Right cardiac atrium (tissue), 5 donors: ENCODE measurements around the gene KCNAB3. TPM values are rescaled to one million over a fixed set of nuclear protein-coding genes. Genes with fewer than 3 reads are reported as not detected.

Experiments
- ATAC-seq, 2 donors: fragments of 200-7000 bp; cut with Tn5 transposase; one replicate each; pipeline versions ENCODE4 v1.8.0 to v1.9.1; 2020; ENCODE audit warnings: moderate library complexity in 2 of 2, mild to moderate bottlenecking in 1 of 2
- DNase-seq, 3 donors: peaks; one replicate each; pipeline ENCODE4 v3.0.0-alpha.2; 2020
- H3K27ac ChIP-seq: one replicate; pipeline ENCODE4 v1.5.1; 2013; ENCODE audit warnings: mild to moderate bottlenecking, low read length, control low read depth, moderate library complexity
- H3K27me3 ChIP-seq: one replicate; pipeline ENCODE4 v1.6.1; 2013; ENCODE audit not compliant: control insufficient read depth, insufficient read depth
- H3K4me1 ChIP-seq: one replicate; pipeline ENCODE4 v1.6.1; 2013; ENCODE audit warnings: low read length; ENCODE audit not compliant: control insufficient read depth, insufficient read depth
- H3K4me3 ChIP-seq: one replicate; pipeline ENCODE4 v1.5.1; 2013; ENCODE audit warnings: low read length, control low read depth
- H3K9me3 ChIP-seq: one replicate; pipeline ENCODE4 v1.6.1; 2013; ENCODE audit warnings: low read length; ENCODE audit not compliant: control insufficient read depth
- WGBS: extraction: QIAGEN DNeasy Blood & Tissue Kit; methylation state at CpG from one replicate; pipeline ENCODE4 v1.1.7; 2013; 5-methylcytosine and 5-hydroxymethylcytosine counted together
- intact Hi-C, 4 donors: fragments of 100-400 bp; cut with DNase I; formaldehyde crosslinking; loops; one replicate each; pipeline versions ENCODE4 v1.11.0 to v1.14.0; 2022 to 2023
- polyA plus RNA-seq: library from polyadenylated mRNA; stranded (reverse); fragments of 200-250 nt; gene quantifications from one replicate; pipeline ENCODE4 v1.2.3, GENCODE V29; 2013
- total RNA-seq, 4 donors: library from RNA; stranded (reverse); fragmentation: NEBNext Ultra II Directional; extraction: Animal tissue kit (Norgen Biotek cat#: 25700); gene quantifications; one replicate each; pipeline ENCODE4 v1.2.1, GENCODE V29; 2021
- donor health status: healthy with polysubstance abuse.
- donor health status: DM: no; HTN: yes; CAD: no.
- donor health status: DM: no; HTN: no; CAD: no.
- donor health status: DM: no; HTN: yes; CAD: no; lungs with severe emphysema.
- donor health status: DM: yes; HTN: yes; CAD: no.

Gene KCNAB3
- total and polyA plus RNA-seq, 5 donors = 0.50 to 1.2 (median 0.67) TPM

DNA sequence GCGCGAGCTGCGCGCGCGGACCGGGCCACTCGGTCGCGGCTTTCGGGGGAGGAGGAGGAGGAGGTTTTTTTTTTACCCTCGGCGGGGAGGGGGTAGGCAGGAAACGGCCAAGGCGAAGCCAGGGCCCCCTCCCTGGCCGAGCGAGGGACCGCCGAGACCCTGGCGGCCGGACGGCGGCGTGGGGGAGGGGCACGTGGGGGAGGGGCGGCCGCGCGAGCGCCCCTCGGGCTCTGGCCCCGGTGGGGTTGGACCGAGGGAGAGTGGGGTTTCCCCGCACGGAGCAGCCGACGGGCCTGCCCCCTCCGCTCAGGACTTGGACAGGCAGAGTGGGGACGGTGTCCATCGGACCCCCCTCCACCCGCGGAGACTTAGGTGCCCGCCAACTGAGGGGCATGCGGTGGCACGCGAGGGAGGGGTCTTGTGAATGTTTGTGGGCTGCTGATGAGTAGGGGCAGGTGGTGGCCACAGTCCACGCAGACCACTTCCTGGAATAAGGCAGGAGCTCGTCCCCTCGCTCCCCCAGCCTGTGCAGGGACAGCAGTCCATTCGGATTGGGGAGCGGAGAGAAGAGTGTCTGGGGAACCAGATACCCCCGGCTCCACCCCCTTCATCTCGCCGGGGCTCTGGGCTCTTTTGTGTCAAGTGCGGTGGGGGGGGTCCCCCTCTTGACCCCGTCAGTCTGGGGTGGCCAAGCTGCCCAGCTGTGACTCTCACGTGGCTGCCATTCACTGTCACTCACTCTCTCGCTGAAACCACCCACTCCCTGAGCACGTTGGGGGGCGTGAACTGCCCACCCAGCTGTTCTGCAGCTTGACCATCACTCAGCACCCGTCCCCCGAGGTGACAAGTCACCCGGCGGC lies 44.1 kb downstream of the KCNAB3 start:
- H3K4me3 ChIP-seq = peak overlapping the region; percentile 76
- peak in 1 of 2 donors; percentile 0 for ATAC-seq
- intact Hi-C loops = no loop called here
- under 1% methylated on average over 64 of the region's 64 CpGs for WGBS
- no peaks in the 10 kb centered on the region for H3K27me3 ChIP-seq
- DNase-seq = peak; percentile 47 to 78 (median 77)
- H3K4me1 ChIP-seq = peaks cover 16% of the 10 kb centered on the region
- H3K27ac ChIP-seq = peak overlapping the region; percentile 36
- no peaks in the 10 kb centered on the region for H3K9me3 ChIP-seq

DNA sequence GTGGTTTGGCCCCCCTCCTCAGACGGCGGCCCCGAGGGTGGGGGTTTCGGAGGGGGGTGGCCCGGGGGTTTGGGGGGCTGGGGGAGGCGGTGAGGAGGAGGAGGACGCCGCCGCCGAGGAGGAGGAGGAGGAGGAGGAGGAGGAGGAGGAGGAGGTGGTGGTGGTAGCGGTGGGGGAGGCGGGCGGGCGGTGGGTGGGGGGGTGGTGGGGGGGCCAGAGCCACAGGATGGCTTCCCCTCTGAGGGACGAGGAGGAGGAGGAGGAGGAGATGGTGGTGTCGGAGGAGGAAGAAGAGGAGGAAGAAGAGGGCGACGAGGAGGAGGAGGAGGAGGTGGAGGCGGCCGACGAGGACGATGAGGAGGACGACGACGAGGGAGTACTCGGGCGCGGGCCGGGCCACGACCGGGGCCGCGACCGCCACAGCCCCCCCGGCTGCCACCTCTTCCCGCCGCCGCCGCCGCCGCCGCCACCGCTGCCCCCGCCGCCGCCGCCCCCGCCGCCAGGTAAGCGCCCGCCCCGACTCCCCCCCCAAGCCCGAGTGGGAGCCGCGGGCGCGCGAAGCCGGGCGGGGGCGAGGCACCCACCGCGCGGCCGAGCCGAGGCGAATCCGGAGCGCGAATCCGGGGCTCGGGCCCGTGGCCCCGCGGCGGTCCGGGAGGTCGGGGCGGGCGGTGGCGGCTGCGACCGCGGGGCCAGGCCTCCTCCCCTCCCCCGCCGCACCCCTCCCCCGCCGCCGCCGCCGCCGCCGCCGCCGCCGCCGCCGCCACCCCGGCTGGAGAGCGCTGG lies 44.9 kb downstream of the KCNAB3 start:
- H3K4me1 ChIP-seq = peaks cover 15% of the 10 kb centered on the region
- ATAC-seq (no peak), DNase-seq (peak; percentile 38 to 62 (median 59))
- WGBS = 5% methylated on average over 77 of the region's 100 CpGs
- intact Hi-C loops = no loop called here
- peak overlapping the region; percentile 57 for H3K27ac ChIP-seq
- H3K27me3 ChIP-seq = no peaks in the 10 kb centered on the region
- H3K9me3 ChIP-seq = no peaks in the 10 kb centered on the region
- peak overlapping the region; percentile 76 for H3K4me3 ChIP-seq

DNA sequence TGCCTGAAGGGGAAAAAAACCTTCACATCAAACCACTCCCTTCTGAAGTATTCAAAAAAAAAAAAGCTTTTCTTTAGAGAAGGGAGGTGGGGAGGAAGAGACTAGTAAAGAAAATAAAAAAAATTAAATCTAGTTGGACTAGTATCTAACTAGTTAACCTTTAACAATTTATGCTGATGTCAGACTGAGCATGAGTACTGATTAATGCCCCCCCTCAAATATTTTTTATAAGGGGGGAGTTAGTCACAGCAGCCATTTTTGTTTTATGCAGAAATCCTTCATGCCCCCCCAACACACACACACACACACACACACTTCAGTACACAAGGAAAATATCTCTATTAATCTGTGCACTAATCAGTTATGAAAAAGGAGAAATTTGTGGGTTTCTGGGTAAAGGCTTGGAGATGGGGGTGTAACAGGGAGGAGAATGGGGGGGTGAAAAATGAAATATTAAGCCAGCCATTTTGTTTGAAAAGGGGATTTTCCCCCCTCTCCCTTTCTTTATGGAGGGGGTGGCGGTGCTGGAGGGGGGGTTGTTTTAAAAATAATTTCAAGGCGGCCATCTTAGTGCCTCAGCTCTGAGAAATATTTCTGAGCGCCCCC lies 45.8 kb downstream of the KCNAB3 start:
- peaks cover 12% of the 10 kb centered on the region for H3K4me1 ChIP-seq
- intact Hi-C loops = no loop called here
- H3K27me3 ChIP-seq = no peaks in the 10 kb centered on the region

DNA sequence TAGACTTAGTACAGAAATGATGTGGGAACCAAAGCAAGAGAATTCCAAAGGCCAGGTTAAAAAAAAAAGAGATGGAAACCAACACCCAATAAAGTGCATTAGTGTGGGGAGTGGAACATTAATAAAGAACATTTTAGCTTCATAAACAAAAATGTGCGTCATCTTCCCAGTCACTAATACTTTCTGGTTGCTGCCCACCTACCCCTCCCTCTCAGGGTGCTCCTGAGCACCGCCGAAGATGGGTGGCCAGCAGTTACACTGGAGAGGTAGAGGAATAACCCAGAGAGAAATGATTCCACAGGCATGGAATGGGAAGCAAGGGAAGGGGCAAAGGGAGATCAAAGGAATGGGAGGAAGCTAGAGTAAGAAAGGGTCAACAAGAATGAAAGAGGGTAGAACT lies 47.0 kb downstream of the KCNAB3 start:
- Histone ChIP-seq H3K4me1 (peaks cover 4% of the 10 kb centered on the region), H3K9me3 (no peaks in the 10 kb centered on the region), H3K27me3 (no peaks in the 10 kb centered on the region), H3K27ac (no peak overlapping the region), H3K4me3 (no peak overlapping the region)
- intact Hi-C loops = no loop called here
- DNase-seq (no peak), ATAC-seq (no peak)
- 86% methylated on average over 3 of the region's 3 CpGs for WGBS

More for the DNA sequence above, 45.8 kb downstream of the KCNAB3 start:
- no peak for DNase-seq
- no peak for ATAC-seq
- 24% methylated on average over 3 of the region's 3 CpGs for WGBS
- peak overlapping the region; percentile 20 for H3K4me3 ChIP-seq
- H3K27ac ChIP-seq = no peak overlapping the region
- no peaks in the 10 kb centered on the region for H3K9me3 ChIP-seq

DNA sequence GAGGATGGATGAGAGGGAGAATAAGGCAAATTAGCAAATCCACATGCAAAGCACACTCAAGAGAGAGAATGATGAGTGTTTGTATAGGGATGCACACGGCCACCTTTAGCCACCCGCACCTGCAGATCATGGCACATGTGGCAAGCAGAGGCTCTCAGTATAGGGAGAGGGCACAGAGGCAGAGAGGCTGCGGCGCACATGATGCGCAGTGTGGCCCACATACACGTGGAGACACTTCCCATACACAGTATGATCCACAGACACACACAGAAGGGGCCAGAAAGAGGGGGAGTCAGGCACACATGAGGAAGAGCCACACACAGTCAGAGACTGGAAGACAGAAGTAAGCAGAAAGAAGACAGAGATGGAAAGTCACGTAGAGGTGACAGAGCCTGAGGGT lies 47.6 kb downstream of the KCNAB3 start:
- Histone ChIP-seq H3K4me3 (no peak overlapping the region), H3K27me3 (no peaks in the 10 kb centered on the region), H3K9me3 (no peaks in the 10 kb centered on the region), H3K27ac (no peak overlapping the region), H3K4me1 (peaks cover 4% of the 10 kb centered on the region)
- DNase-seq = no peak
- WGBS = 59% methylated on average over 7 of the region's 7 CpGs
- no peak for ATAC-seq
- intact Hi-C loops = no loop called here

DNA sequence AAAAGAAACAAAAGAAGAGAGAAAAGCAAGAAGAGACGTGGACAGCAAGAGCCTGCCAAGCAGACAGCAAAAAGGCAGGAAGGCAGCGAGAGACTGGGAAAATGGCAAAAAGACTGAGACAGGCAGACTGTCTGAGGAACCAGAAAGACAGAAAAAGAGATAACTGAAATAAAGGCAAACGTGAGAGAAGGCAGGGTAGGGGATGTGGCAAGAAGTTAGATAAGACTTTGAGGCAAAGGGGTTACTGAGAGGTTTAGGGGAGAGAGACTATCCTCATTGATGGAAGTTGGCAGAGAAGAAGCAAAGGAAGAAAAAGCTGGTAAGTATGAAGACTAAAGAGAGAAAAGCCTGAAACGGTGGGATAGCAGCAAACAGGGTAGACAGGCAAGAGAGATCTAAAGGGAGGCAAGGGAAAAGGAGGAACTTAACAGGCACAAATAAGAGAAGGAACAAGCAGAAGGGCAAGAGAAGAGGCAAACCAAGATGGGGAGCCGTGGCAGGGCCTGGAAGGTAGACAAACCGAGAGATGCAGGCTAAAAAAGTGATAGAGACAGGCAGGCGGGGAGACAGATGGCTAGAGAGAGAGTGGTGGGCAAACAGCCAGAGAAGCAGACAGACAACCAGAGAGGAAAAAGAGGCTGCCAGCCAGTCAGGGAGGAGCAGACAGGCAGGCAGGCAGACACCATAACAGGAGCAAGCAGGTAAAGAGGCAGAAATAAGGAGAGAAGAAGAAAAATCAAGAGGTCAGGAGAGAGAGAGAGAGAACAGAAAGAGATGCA lies 48.2 kb downstream of the KCNAB3 start:
- Histone ChIP-seq H3K27ac (no peak overlapping the region), H3K27me3 (no peaks in the 10 kb centered on the region), H3K4me3 (no peak overlapping the region), H3K9me3 (no peaks in the 10 kb centered on the region), H3K4me1 (no peaks in the 10 kb centered on the region)
- 39% methylated on average over 7 of the region's 7 CpGs for WGBS
- intact Hi-C loops = no loop called here
- DNase-seq = no peak
- no peak for ATAC-seq

DNA sequence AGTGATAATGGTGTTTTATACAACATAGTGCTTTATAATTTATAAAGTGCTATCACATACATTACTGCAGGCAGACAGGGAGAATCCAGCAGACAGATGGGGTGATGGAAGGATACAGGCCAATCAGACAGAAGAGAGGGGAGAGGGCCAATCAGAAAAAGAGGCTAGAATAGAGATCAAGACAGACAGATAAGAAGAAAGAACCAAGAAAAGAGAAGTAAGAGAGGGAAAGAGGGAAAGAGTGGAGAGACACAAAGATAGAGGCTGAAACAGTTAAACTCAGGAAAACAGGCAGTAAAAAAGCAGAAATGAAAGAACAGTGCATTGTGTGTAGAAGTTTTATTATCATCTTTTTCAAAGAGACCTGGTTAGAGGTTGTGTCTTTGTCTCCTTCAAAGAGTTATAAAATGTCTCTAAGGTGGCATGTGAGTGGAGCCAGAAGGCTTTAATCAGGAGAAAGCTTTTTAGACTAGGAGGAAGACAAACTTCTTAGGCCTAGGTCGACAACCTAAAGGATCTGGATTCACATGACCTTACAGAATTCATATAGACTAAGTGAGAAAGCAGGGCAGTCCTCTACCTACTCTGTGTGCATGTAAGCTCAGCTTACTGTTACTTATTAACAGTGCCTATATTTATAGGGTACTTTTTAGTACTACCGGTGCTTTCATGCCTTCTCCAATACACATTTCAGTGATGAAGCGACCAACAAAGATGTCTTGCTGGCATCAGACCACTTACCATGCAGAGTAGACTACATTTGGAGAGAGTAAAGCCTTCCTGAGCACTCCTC lies 49.4 kb downstream of the KCNAB3 start:
- Histone ChIP-seq H3K4me1 (no peaks in the 10 kb centered on the region), H3K27ac (no peak overlapping the region), H3K4me3 (no peak overlapping the region), H3K27me3 (no peaks in the 10 kb centered on the region), H3K9me3 (no peaks in the 10 kb centered on the region)
- WGBS = 76% methylated on average over 3 of the region's 3 CpGs
- intact Hi-C loops = no loop called here
- DNase-seq (no peak), ATAC-seq (no peak)

DNA sequence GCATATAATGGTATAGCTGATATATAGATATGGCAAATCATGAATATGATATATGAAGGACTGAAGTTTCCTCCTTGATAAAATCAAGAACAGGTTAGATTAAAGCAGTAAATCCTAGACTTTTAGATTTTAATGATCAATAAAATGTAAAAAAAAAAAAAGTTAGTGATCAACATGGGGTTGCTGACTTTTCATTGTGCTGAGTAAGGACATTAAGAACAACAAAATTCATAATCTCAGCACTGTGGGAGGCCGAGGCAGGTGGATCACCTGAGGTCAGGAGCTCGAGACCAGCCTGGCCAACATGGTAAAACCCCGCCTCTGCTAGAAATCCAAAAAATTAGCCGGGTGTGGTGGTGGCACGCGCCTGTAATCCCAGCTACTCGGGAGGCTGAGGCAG lies 51.4 kb downstream of the KCNAB3 start:
- ATAC-seq (no peak), DNase-seq (no peak)
- Histone ChIP-seq H3K4me3 (no peak overlapping the region), H3K9me3 (no peaks in the 10 kb centered on the region), H3K4me1 (no peaks in the 10 kb centered on the region), H3K27ac (no peak overlapping the region), H3K27me3 (no peaks in the 10 kb centered on the region)
- intact Hi-C loops = no loop called here
- 96% methylated on average over 7 of the region's 7 CpGs for WGBS

DNA sequence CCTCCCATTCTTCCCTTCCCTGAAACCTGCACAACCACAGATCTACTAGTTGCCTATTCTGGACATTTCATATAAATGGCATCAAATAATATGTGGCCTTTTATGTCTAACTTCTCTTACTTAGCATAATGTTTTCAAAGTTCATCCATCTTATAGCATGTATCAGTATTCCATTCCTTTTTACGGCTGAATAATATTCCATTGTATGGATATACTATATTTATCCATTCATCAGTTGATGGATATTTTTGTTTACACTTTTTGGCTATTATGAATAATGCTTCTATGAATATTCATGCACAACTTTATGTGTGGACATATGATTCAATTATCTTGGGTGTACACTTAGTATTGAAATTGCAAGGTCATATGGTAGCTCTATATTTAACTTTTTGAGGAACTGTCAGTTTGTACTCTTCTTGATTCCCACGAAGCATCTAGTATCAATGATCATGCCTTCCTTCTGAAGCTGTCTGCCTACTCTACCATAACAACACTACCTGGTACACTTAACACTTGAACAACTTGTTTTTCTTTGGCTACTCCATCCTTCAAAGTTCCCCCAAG lies 53.8 kb downstream of the KCNAB3 start:
- Histone ChIP-seq H3K4me1 (no peaks in the 10 kb centered on the region), H3K4me3 (no peak overlapping the region), H3K27me3 (no peaks in the 10 kb centered on the region), H3K9me3 (no peaks in the 10 kb centered on the region), H3K27ac (no peak overlapping the region)
- no peak for ATAC-seq
- intact Hi-C loops = no loop called here
- no peak for DNase-seq
- 81% methylated on average over 2 of the region's 2 CpGs for WGBS

DNA sequence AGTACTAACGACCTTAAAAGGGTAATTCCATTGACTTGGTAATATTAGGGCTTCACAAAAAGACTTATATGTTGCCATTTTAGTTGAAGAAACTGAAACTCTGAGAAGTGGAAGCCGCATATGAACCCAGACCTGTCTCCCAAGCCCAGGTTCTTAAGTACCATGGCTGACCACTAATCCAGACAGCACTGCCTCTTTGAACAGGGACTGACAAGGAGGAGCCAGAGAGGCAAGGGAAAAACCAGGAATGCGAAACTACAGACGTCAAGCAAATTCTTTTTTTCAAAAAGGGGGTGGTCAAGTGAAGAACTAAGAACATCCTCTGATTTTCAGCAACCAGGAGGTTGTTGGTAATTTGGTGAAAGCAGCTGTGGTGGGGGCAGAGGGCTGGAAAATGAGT lies 56.6 kb downstream of the KCNAB3 start:
- no peak for ATAC-seq
- Histone ChIP-seq H3K9me3 (no peaks in the 10 kb centered on the region), H3K4me3 (no peak overlapping the region), H3K27ac (no peak overlapping the region), H3K4me1 (no peaks in the 10 kb centered on the region), H3K27me3 (no peaks in the 10 kb centered on the region)
- 71% methylated on average over 4 of the region's 4 CpGs for WGBS
- no peak for DNase-seq
- intact Hi-C loops = no loop called here
